ENCODE measurements around the gene KRT4.

Gene KRT4

GRCh38 chr12:52829986-52830770 is 16.3 kb upstream of the KRT4 start:
- H3K27me3 Mint-ChIP-seq: no peaks in the 10 kb centered on the region
- H3K4me1 Mint-ChIP-seq: peaks cover 28% of the 10 kb centered on the region
- H3K4me3 Mint-ChIP-seq: no peak overlapping the region
- no peak overlapping the region for H3K27ac Mint-ChIP-seq
- no peak for DNase-seq
- ATAC-seq: no peak
- no peaks in the 10 kb centered on the region for H3K9me3 Mint-ChIP-seq

GRCh38 chr12:52828591-52829021 is 14.7 kb upstream of the KRT4 start:
- DNase-seq (no peak), ATAC-seq (no peak)
- Mint-ChIP-seq H3K27ac (no peak overlapping the region), H3K9me3 (no peaks in the 10 kb centered on the region), H3K4me3 (no peak overlapping the region), H3K4me1 (peaks cover 20% of the 10 kb centered on the region), H3K27me3 (no peaks in the 10 kb centered on the region)

- DNase-seq: no peak
- H3K4me3 Mint-ChIP-seq: no peak overlapping the region
- H3K9me3 Mint-ChIP-seq: no peaks in the 10 kb centered on the region
- no peak overlapping the region for H3K27ac Mint-ChIP-seq
- no peak for ATAC-seq
- peaks cover 20% of the 10 kb centered on the region for H3K4me1 Mint-ChIP-seq
- no peaks in the 10 kb centered on the region for H3K27me3 Mint-ChIP-seq
Observed at GRCh38 chr12:52828156-52828555, 14.2 kb upstream of the KRT4 start.

GRCh38 chr12:52827499-52828090 is 13.7 kb upstream of the KRT4 start:
- H3K4me3 Mint-ChIP-seq: no peak overlapping the region
- no peak for DNase-seq
- ATAC-seq: no peak
- H3K27me3 Mint-ChIP-seq: no peaks in the 10 kb centered on the region
- peaks cover 24% of the 10 kb centered on the region for H3K4me1 Mint-ChIP-seq
- H3K9me3 Mint-ChIP-seq: no peaks in the 10 kb centered on the region
- H3K27ac Mint-ChIP-seq: no peak overlapping the region

GRCh38 chr12:52826611-52827498 is 12.9 kb upstream of the KRT4 start:
- ATAC-seq: no peak

GRCh38 chr12:52825961-52826360 is 12.0 kb upstream of the KRT4 start:
- no peak for DNase-seq
- no peak overlapping the region for H3K4me3 Mint-ChIP-seq
- peak overlapping the region in 1 of 2 donors; percentile 42 for H3K27ac Mint-ChIP-seq
- no peaks in the 10 kb centered on the region for H3K27me3 Mint-ChIP-seq
- peaks cover 27% of the 10 kb centered on the region for H3K4me1 Mint-ChIP-seq
- ATAC-seq: no peak
- H3K9me3 Mint-ChIP-seq: no peaks in the 10 kb centered on the region

More at GRCh38 chr12:52826611-52827498, 12.9 kb upstream of the KRT4 start:
- no peaks in the 10 kb centered on the region for H3K9me3 Mint-ChIP-seq
- no peak for DNase-seq
- no peaks in the 10 kb centered on the region for H3K27me3 Mint-ChIP-seq
- H3K4me3 Mint-ChIP-seq: no peak overlapping the region
- no peak overlapping the region for H3K27ac Mint-ChIP-seq
- peaks cover 27% of the 10 kb centered on the region for H3K4me1 Mint-ChIP-seq

- no peak for DNase-seq
- no peak for ATAC-seq
- Mint-ChIP-seq H3K9me3 (no peaks in the 10 kb centered on the region), H3K27ac (no peak overlapping the region), H3K27me3 (no peaks in the 10 kb centered on the region), H3K4me1 (peaks cover 27% of the 10 kb centered on the region), H3K4me3 (no peak overlapping the region)
Observed at GRCh38 chr12:52824741-52825410, 11.0 kb upstream of the KRT4 start.

- no peak overlapping the region for H3K27ac Mint-ChIP-seq
- DNase-seq (no peak), ATAC-seq (no peak)
- no peaks in the 10 kb centered on the region for H3K27me3 Mint-ChIP-seq
- no peaks in the 10 kb centered on the region for H3K9me3 Mint-ChIP-seq
- H3K4me3 Mint-ChIP-seq: no peak overlapping the region
- peaks cover 22% of the 10 kb centered on the region for H3K4me1 Mint-ChIP-seq
Observed at GRCh38 chr12:52823761-52824450, 10.0 kb upstream of the KRT4 start.

GRCh38 chr12:52822771-52823510 is 9.0 kb upstream of the KRT4 start:
- peaks cover 20% of the 10 kb centered on the region for H3K4me1 Mint-ChIP-seq
- H3K27ac Mint-ChIP-seq: no peak overlapping the region
- DNase-seq: no peak
- H3K27me3 Mint-ChIP-seq: no peaks in the 10 kb centered on the region
- H3K9me3 Mint-ChIP-seq: no peaks in the 10 kb centered on the region
- ATAC-seq: no peak
- H3K4me3 Mint-ChIP-seq: no peak overlapping the region

- no peaks in the 10 kb centered on the region for H3K9me3 Mint-ChIP-seq
- ATAC-seq (no peak), DNase-seq (no peak)
- peaks cover 24% of the 10 kb centered on the region for H3K4me1 Mint-ChIP-seq
- H3K27ac Mint-ChIP-seq: peak overlapping the region in 1 of 2 donors; percentile 68
- H3K4me3 Mint-ChIP-seq: no peak overlapping the region
- no peaks in the 10 kb centered on the region for H3K27me3 Mint-ChIP-seq
Observed at GRCh38 chr12:52821826-52822660, 8.1 kb upstream of the KRT4 start.

- H3K9me3 Mint-ChIP-seq: no peaks in the 10 kb centered on the region
- peaks cover 24% of the 10 kb centered on the region for H3K4me1 Mint-ChIP-seq
- ATAC-seq (no peak), DNase-seq (no peak)
- H3K4me3 Mint-ChIP-seq: no peak overlapping the region
- no peaks in the 10 kb centered on the region for H3K27me3 Mint-ChIP-seq
- peak overlapping the region in 1 of 2 donors; percentile 17 for H3K27ac Mint-ChIP-seq
Observed at GRCh38 chr12:52821071-52821730, 7.3 kb upstream of the KRT4 start.

- ATAC-seq (no peak), DNase-seq (no peak)
- Mint-ChIP-seq H3K4me1 (peaks cover 24% of the 10 kb centered on the region), H3K9me3 (no peaks in the 10 kb centered on the region), H3K4me3 (no peak overlapping the region), H3K27me3 (no peaks in the 10 kb centered on the region), H3K27ac (peak overlapping the region in 1 of 2 donors; percentile 52)
Observed at GRCh38 chr12:52820521-52820920, 6.6 kb upstream of the KRT4 start.
